ENCODE results near the gene UBA3.

The UBA3 gene

DNA sequence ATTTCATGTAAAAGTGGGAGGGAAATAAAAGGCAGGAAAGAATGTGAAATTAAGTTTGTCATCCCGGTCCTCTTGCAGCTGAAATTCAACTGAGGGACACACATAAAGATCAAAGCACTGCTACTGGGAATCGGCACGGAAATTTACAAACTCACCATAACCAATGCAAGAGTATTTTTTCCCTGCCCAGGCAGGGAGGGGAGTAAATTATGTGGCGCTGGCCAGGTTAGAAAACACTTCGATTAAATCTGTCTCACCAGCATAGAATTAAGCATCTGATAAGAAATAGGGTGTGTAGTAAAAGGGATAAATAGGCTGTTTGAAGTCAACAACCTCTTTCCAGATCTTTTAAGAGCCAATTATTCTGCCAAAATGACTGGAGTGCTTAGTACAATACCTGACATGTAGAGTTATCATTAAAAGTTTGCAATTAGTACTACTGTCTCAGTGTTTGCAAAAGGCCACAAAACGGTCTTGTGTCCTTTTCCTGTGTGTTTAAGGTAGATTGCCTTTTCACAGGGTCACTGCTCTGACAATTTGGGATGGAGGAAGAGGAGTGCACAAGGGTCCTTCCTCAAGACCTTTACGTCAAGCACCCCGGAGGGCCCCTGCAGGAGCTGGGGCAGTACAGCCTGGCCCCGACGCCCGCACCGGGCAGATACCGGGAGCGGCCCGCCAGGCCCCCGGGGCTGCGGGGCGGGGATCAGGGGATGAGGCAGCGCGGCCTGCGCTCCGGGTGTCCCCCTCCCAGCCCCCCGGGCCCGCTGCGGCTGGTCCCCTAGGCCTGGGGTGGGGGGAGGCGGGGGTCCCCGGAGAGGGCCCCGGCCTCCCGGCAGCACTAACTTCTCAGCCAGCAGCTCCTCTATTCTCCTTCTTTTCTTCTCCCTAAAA lies 651 bp downstream of the UBA3 start:
- no peak overlapping the region for H3K14ac ChIP-seq (ENCODE audit: low read length)
- no peak overlapping the region for H3K4ac ChIP-seq (ENCODE audit: low read length)
- H3K27ac ChIP-seq (replicated peaks; ENCODE audit: low read length), result no peak overlapping the region
- peak overlapping the region; percentile 65 for H3K9ac ChIP-seq (ENCODE audit: low read depth, low read length, poor library complexity)
- H3K9me3 ChIP-seq (replicated peaks in 1 of 2; ENCODE audit: control insufficient read depth in 2 of 2, insufficient read depth in 1 of 2, low read depth in 1 of 2, low read length in 2 of 2), result no peaks in the 10 kb centered on the region
- H4K8ac ChIP-seq (ENCODE audit: low read depth, low read length), result no peak overlapping the region
- peaks cover 0 to 38% of the 10 kb centered on the region in 2 donors for H3K36me3 ChIP-seq (replicated peaks in 1 of 2; ENCODE audit: control insufficient read depth in 2 of 2, insufficient read depth in 2 of 2, low read length in 2 of 2)
- H3K27me3 ChIP-seq (ENCODE audit: control insufficient read depth in 3 of 3, insufficient read depth in 3 of 3, low read depth in 1 of 3, low read length in 3 of 3), result no peaks in the 10 kb centered on the region
- no peak overlapping the region for H2BK5ac ChIP-seq (ENCODE audit: low read length)
- H2AK5ac ChIP-seq (ENCODE audit: low read depth, low read length), result no peak overlapping the region
- no peak overlapping the region for H2BK15ac ChIP-seq (ENCODE audit: low read length)
- H3K18ac ChIP-seq (ENCODE audit: low read length), result peak overlapping the region; percentile 73
- peak overlapping the region; percentile 85 for H2AFZ ChIP-seq (ENCODE audit: low read length)
- peaks cover 4 to 21% of the 10 kb centered on the region in 2 donors for H3K4me1 ChIP-seq (ENCODE audit: control insufficient read depth in 2 of 2, insufficient read depth in 1 of 2, low read depth in 1 of 2, low read length in 2 of 2)
- H4K91ac ChIP-seq (ENCODE audit: low read depth, low read length, poor library complexity), result no peak overlapping the region
- no peak overlapping the region for H2BK12ac ChIP-seq (ENCODE audit: low read length)
- no peak overlapping the region for H3K23ac ChIP-seq (ENCODE audit: low read depth, low read length, poor library complexity)
- DNase-seq (ENCODE audit: low spot score), result no peak
- peaks cover 4% of the 10 kb centered on the region for H3K79me1 ChIP-seq (ENCODE audit: low read depth, low read length)
- H2BK120ac ChIP-seq (ENCODE audit: low read depth, low read length), result peak overlapping the region; percentile 73
- peak overlapping the region; percentile 59 for H3K4me2 ChIP-seq (ENCODE audit: insufficient read depth, low read length, poor library complexity, severe bottlenecking)
- peak overlapping the region; percentile 87 to 89 for H3K4me3 ChIP-seq (ENCODE audit: low read length in 2 of 2)
- WGBS, 2 donors (ENCODE audit: extremely low coverage in 2 of 2, insufficient read length in 2 of 2, insufficient replicate concordance in 1 of 2), result no CpG with 5 or more reads among the region's 29 CpGs

DNA sequence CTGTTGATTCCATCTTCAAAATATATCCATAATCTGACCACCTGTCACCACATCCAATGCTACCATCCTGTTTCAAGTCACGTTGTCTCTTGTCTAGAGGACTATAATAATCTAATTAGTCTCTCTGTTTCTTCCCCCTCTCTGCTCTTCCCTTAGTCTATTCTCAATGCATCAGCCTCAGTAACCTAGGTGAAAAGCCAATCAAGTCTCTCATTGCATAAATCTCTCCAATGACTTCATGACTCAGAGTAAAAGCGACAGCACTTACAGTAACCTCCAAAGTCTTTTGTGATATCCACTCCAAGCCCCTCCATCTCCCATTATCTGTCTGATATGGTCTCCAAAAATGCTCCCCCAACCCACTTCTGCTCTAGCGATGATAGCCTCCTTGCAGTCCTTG lies 7.2 kb downstream of the UBA3 start:
- Histone ChIP-seq H3K23ac (ENCODE audit: low read depth, low read length, poor library complexity) (no peak overlapping the region), H2BK120ac (ENCODE audit: low read depth, low read length) (no peak overlapping the region), H3K79me1 (ENCODE audit: low read depth, low read length) (no peaks in the 10 kb centered on the region), H3K18ac (ENCODE audit: low read length) (no peak overlapping the region), H4K91ac (ENCODE audit: low read depth, low read length, poor library complexity) (no peak overlapping the region), H3K9ac (ENCODE audit: low read depth, low read length, poor library complexity) (no peak overlapping the region), H3K36me3 (replicated peaks in 1 of 2; ENCODE audit: control insufficient read depth in 2 of 2, insufficient read depth in 2 of 2, low read length in 2 of 2) (peaks cover 3 to 89% of the 10 kb centered on the region in 2 donors), H2BK15ac (ENCODE audit: low read length) (no peak overlapping the region), H3K27ac (replicated peaks; ENCODE audit: low read length) (no peak overlapping the region), H3K14ac (ENCODE audit: low read length) (no peak overlapping the region), H4K8ac (ENCODE audit: low read depth, low read length) (no peak overlapping the region), H3K4ac (ENCODE audit: low read length) (no peak overlapping the region), H3K4me3 (ENCODE audit: low read length in 2 of 2) (no peak overlapping the region), H2BK5ac (ENCODE audit: low read length) (no peak overlapping the region), H2AFZ (ENCODE audit: low read length) (no peak overlapping the region), H3K4me1 (ENCODE audit: control insufficient read depth in 2 of 2, insufficient read depth in 1 of 2, low read depth in 1 of 2, low read length in 2 of 2) (no peaks in the 10 kb centered on the region), H2AK5ac (ENCODE audit: low read depth, low read length) (no peak overlapping the region), H3K4me2 (ENCODE audit: insufficient read depth, low read length, poor library complexity, severe bottlenecking) (no peak overlapping the region), H2BK12ac (ENCODE audit: low read length) (no peak overlapping the region), H3K27me3 (ENCODE audit: control insufficient read depth in 3 of 3, insufficient read depth in 3 of 3, low read depth in 1 of 3, low read length in 3 of 3) (no peaks in the 10 kb centered on the region), H3K9me3 (replicated peaks in 1 of 2; ENCODE audit: control insufficient read depth in 2 of 2, insufficient read depth in 1 of 2, low read depth in 1 of 2, low read length in 2 of 2) (no peaks in the 10 kb centered on the region)
- DNase-seq (ENCODE audit: low spot score), result no peak
- no CpG with 5 or more reads among the region's 3 CpGs for WGBS, 2 donors (ENCODE audit: extremely low coverage in 2 of 2, insufficient read length in 2 of 2, insufficient replicate concordance in 1 of 2)

DNA sequence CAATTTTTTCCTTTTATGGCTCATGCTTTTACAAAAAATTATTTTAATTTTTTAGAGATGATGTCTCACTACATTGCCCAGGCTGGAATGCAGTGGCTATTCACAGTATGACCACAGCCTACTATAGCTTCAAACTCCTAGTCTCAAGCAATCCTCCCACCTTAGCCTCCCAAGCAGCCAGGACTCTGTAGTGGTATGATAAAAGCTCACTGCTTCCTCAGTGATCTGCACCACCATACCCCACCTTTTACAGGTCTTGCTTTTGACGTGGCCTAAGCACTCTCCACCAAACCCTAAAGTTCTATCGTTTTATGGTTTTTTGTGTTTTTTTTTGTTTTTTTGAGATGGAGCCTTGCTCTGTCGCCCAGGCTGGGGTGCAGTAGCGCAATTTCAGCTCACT lies 14.0 kb downstream of the UBA3 start:
- no peak overlapping the region for H4K91ac ChIP-seq (ENCODE audit: low read depth, low read length, poor library complexity)
- H2BK5ac ChIP-seq (ENCODE audit: low read length), result no peak overlapping the region
- H3K4me3 ChIP-seq (ENCODE audit: low read length in 2 of 2), result no peak overlapping the region
- no CpG with 5 or more reads among the region's 4 CpGs for WGBS, 2 donors (ENCODE audit: extremely low coverage in 2 of 2, insufficient read length in 2 of 2, insufficient replicate concordance in 1 of 2)
- no peak overlapping the region for H4K8ac ChIP-seq (ENCODE audit: low read depth, low read length)
- no peak overlapping the region for H2BK120ac ChIP-seq (ENCODE audit: low read depth, low read length)
- no peak overlapping the region for H3K27ac ChIP-seq (replicated peaks; ENCODE audit: low read length)
- no peaks in the 10 kb centered on the region for H3K4me1 ChIP-seq (ENCODE audit: control insufficient read depth in 2 of 2, insufficient read depth in 1 of 2, low read depth in 1 of 2, low read length in 2 of 2)
- peaks cover 7 to 89% of the 10 kb centered on the region in 2 donors for H3K36me3 ChIP-seq (replicated peaks in 1 of 2; ENCODE audit: control insufficient read depth in 2 of 2, insufficient read depth in 2 of 2, low read length in 2 of 2)
- no peaks in the 10 kb centered on the region for H3K79me1 ChIP-seq (ENCODE audit: low read depth, low read length)
- peaks cover 0 to 8% of the 10 kb centered on the region in 2 donors for H3K9me3 ChIP-seq (replicated peaks in 1 of 2; ENCODE audit: control insufficient read depth in 2 of 2, insufficient read depth in 1 of 2, low read depth in 1 of 2, low read length in 2 of 2)
- H3K9ac ChIP-seq (ENCODE audit: low read depth, low read length, poor library complexity), result no peak overlapping the region
- H3K18ac ChIP-seq (ENCODE audit: low read length), result no peak overlapping the region
- no peak overlapping the region for H2AFZ ChIP-seq (ENCODE audit: low read length)
- H3K27me3 ChIP-seq (ENCODE audit: control insufficient read depth in 3 of 3, insufficient read depth in 3 of 3, low read depth in 1 of 3, low read length in 3 of 3), result no peaks in the 10 kb centered on the region
- H2BK15ac ChIP-seq (ENCODE audit: low read length), result no peak overlapping the region
- DNase-seq (ENCODE audit: low spot score), result no peak
- no peak overlapping the region for H3K14ac ChIP-seq (ENCODE audit: low read length)
- H3K4ac ChIP-seq (ENCODE audit: low read length), result no peak overlapping the region
- no peak overlapping the region for H2AK5ac ChIP-seq (ENCODE audit: low read depth, low read length)
- H3K23ac ChIP-seq (ENCODE audit: low read depth, low read length, poor library complexity), result no peak overlapping the region
- H2BK12ac ChIP-seq (ENCODE audit: low read length), result no peak overlapping the region
- H3K4me2 ChIP-seq (ENCODE audit: insufficient read depth, low read length, poor library complexity, severe bottlenecking), result no peak overlapping the region

DNA sequence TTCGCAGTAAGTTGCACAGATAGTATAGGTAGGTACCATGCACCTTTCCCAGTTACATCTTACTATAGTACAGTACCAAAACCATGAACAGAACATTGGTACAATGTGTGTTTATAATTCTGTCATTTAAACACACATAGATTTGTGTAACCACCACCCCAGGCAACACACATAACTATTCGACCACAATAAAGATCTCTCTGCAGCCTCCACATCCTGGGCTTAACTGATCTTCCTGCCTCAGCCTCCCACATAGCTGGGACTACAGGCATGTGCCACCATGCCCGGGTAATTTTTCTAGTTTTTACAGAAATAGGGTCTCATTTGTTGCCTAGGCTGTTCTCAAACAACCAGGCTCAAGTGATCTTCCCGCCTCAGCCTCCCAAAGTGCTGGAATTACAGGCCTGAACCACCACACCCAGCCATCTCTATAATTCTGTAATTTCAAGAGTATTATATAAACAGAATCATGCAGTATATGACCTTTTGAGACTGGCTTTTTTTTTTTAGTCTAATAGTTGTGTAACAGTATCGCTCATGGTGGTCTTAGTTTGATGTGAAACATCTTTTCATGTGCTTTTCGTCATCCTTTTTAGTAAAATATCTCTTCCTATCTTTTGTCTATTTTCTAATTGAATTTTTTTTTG lies 14.7 kb downstream of the UBA3 start:
- H3K36me3 ChIP-seq (replicated peaks in 1 of 2; ENCODE audit: control insufficient read depth in 2 of 2, insufficient read depth in 2 of 2, low read length in 2 of 2), result peaks cover 11 to 89% of the 10 kb centered on the region in 2 donors
- no peak overlapping the region for H3K4ac ChIP-seq (ENCODE audit: low read length)
- H2BK5ac ChIP-seq (ENCODE audit: low read length), result no peak overlapping the region
- no peaks in the 10 kb centered on the region for H3K27me3 ChIP-seq (ENCODE audit: control insufficient read depth in 3 of 3, insufficient read depth in 3 of 3, low read depth in 1 of 3, low read length in 3 of 3)
- H3K79me1 ChIP-seq (ENCODE audit: low read depth, low read length), result no peaks in the 10 kb centered on the region
- no peak overlapping the region for H2AFZ ChIP-seq (ENCODE audit: low read length)
- no peak overlapping the region for H3K4me3 ChIP-seq (ENCODE audit: low read length in 2 of 2)
- no peak overlapping the region for H4K91ac ChIP-seq (ENCODE audit: low read depth, low read length, poor library complexity)
- H3K23ac ChIP-seq (ENCODE audit: low read depth, low read length, poor library complexity), result no peak overlapping the region
- H4K8ac ChIP-seq (ENCODE audit: low read depth, low read length), result no peak overlapping the region
- H3K4me1 ChIP-seq (ENCODE audit: control insufficient read depth in 2 of 2, insufficient read depth in 1 of 2, low read depth in 1 of 2, low read length in 2 of 2), result no peaks in the 10 kb centered on the region
- no peak for DNase-seq (ENCODE audit: low spot score)
- H3K4me2 ChIP-seq (ENCODE audit: insufficient read depth, low read length, poor library complexity, severe bottlenecking), result no peak overlapping the region
- no peak overlapping the region for H3K18ac ChIP-seq (ENCODE audit: low read length)
- H3K14ac ChIP-seq (ENCODE audit: low read length), result no peak overlapping the region
- peaks cover 0 to 15% of the 10 kb centered on the region in 2 donors for H3K9me3 ChIP-seq (replicated peaks in 1 of 2; ENCODE audit: control insufficient read depth in 2 of 2, insufficient read depth in 1 of 2, low read depth in 1 of 2, low read length in 2 of 2)
- H2BK15ac ChIP-seq (ENCODE audit: low read length), result no peak overlapping the region
- no peak overlapping the region for H3K27ac ChIP-seq (replicated peaks; ENCODE audit: low read length)
- no peak overlapping the region for H3K9ac ChIP-seq (ENCODE audit: low read depth, low read length, poor library complexity)
- no CpG with 5 or more reads among the region's 6 CpGs for WGBS, 2 donors (ENCODE audit: extremely low coverage in 2 of 2, insufficient read length in 2 of 2, insufficient replicate concordance in 1 of 2)
- no peak overlapping the region for H2BK12ac ChIP-seq (ENCODE audit: low read length)
- H2AK5ac ChIP-seq (ENCODE audit: low read depth, low read length), result no peak overlapping the region
- H2BK120ac ChIP-seq (ENCODE audit: low read depth, low read length), result no peak overlapping the region

Data from neuronal stem cell (in vitro differentiated cells).